HG03280 (cell line): Measurements from ENCODE around the gene TCERG1.

Source experiments
- ATAC-seq: cut with Tn5 transposase; IDR thresholded peaks from one replicate; pipeline ENCODE4 v1.9.1; 2021; ENCODE audit warnings: mild to moderate bottlenecking, moderate library complexity; ENCODE audit not compliant: unreplicated experiment

The TCERG1 gene

GRCh38 chr5:146446861-146447733 lies at the start of gene TCERG1:
Gene TCERG1, plus strand, starts transcription at chr5:146447333. Its CDS starts 17 bp downstream, at chr5:146447350.
- ATAC-seq = peak; percentile 94

- no peak for ATAC-seq
Observed at GRCh38 chr5:146398826-146399225, 48.3 kb upstream of the TCERG1 start.

GRCh38 chr5:146399481-146399880 lies 47.7 kb upstream of the TCERG1 start:
- ATAC-seq = no peak

- ATAC-seq = no peak
Observed at GRCh38 chr5:146400201-146400600, 46.9 kb upstream of the TCERG1 start.

GRCh38 chr5:146401021-146401420 lies 46.1 kb upstream of the TCERG1 start:
- no peak for ATAC-seq

- no peak for ATAC-seq
Observed at GRCh38 chr5:146402949-146403348, 44.2 kb upstream of the TCERG1 start.

- no peak for ATAC-seq
Observed at GRCh38 chr5:146409054-146409671, 38.0 kb upstream of the TCERG1 start.

- ATAC-seq = no peak
Observed at GRCh38 chr5:146410272-146410671, 36.9 kb upstream of the TCERG1 start.

- no peak for ATAC-seq
Observed at GRCh38 chr5:146419696-146420095, 27.4 kb upstream of the TCERG1 start.

- no peak for ATAC-seq
Observed at GRCh38 chr5:146425023-146425422, 22.1 kb upstream of the TCERG1 start.

- no peak for ATAC-seq
Observed at GRCh38 chr5:146426305-146426704, 20.8 kb upstream of the TCERG1 start.

GRCh38 chr5:146426853-146427618 lies 20.1 kb upstream of the TCERG1 start:
- no peak for ATAC-seq

GRCh38 chr5:146427619-146427997 lies 19.5 kb upstream of the TCERG1 start:
- no peak for ATAC-seq

GRCh38 chr5:146428658-146429057 lies 18.5 kb upstream of the TCERG1 start:
- ATAC-seq = no peak

- no peak for ATAC-seq
Observed at GRCh38 chr5:146440353-146440752, 6.8 kb upstream of the TCERG1 start.

GRCh38 chr5:146440870-146441495 lies 6.2 kb upstream of the TCERG1 start:
- no peak for ATAC-seq

GRCh38 chr5:146441896-146442295 lies 5.2 kb upstream of the TCERG1 start:
- ATAC-seq = no peak

GRCh38 chr5:146447734-146448380 lies 724 bp downstream of the TCERG1 start:
- ATAC-seq = peak; percentile 25

- ATAC-seq = no peak
Observed at GRCh38 chr5:146448783-146449519, 1.8 kb downstream of the TCERG1 start.

- no peak for ATAC-seq
Observed at GRCh38 chr5:146450002-146450401, 2.9 kb downstream of the TCERG1 start.
